Gastroesophageal sphincter (tissue), 4 donors: ENCODE results near the gene RAB27B. TPM values are rescaled to one million over a fixed set of nuclear protein-coding genes. Genes with fewer than 3 reads are reported as not detected.

Source experiments
- ATAC-seq: fragments of 150-250 bp; one replicate; pipeline ENCODE4 v1.9.1; 2016; ENCODE audit warnings: mild to moderate bottlenecking, moderate library complexity
- H3K27ac ChIP-seq, 4 donors: fragments of 200-600 bp; sonication (generic) in 3 of 4; 1 replicate in 3 of 4; 2 replicates in 1 of 4; pipeline ENCODE4 v1.5.1; 2016 to 2019
- H3K27me3 ChIP-seq: fragments of 200-600 bp; sonication (generic); one replicate; pipeline ENCODE4 v1.5.1; 2019
- H3K36me3 ChIP-seq, 2 donors: fragments of 200-600 bp; sonication (generic); one replicate each; pipeline ENCODE4 v1.5.1; 2019; ENCODE audit warnings: control low read depth in 1 of 2
- H3K4me1 ChIP-seq, 3 donors: fragments of 200-600 bp; sonication (generic); 1 replicate in 2 of 3; 2 replicates in 1 of 3; pipeline ENCODE4 v1.5.1; 2016 to 2019; ENCODE audit warnings: control low read depth in 2 of 3
- H3K4me3 ChIP-seq, 2 donors: fragments of 200-600 bp; sonication (generic); one replicate each; pipeline ENCODE4 v1.5.1; 2019; ENCODE audit warnings: mild to moderate bottlenecking in 1 of 2, moderate library complexity in 1 of 2
- H3K9me3 ChIP-seq, 3 donors: fragments of 200-600 bp; sonication (generic); one replicate each; pipeline ENCODE4 v1.5.1; 2017 to 2019; ENCODE audit warnings: control low read depth in 2 of 3
- EP300 ChIP-seq: sonication (generic); formaldehyde crosslinking; IDR thresholded peaks from one replicate; pipeline ENCODE4 v1.6.1; 2017; ENCODE audit warnings: antibody characterized with exemption, mild to moderate bottlenecking
- POLR2A ChIP-seq, 2 donors: fragments of 450-650 bp; IDR thresholded peaks; one replicate each; pipeline ENCODE4 v1.6.1; 2017; ENCODE audit warnings: antibody characterized with exemption in 2 of 2, mild to moderate bottlenecking in 2 of 2, moderate library complexity in 1 of 2
- POLR2AphosphoS5 ChIP-seq: sonication (generic); formaldehyde crosslinking; IDR thresholded peaks from one replicate; pipeline ENCODE4 v1.6.1; 2017; ENCODE audit warnings: antibody characterized with exemption
- WGBS, 2 donors: methylation state at CpG; one replicate each; pipeline ENCODE4 v1.1.5; 2018; ENCODE audit warnings: low coverage in 1 of 2; 5-methylcytosine and 5-hydroxymethylcytosine counted together
- total RNA-seq, 4 donors: library from RNA; depleted of rRNA; stranded (reverse); fragments of >200 nt; gene quantifications; one replicate each; pipeline ENCODE4 v1.1.0, GENCODE V29; 2016
- TF ChIP-seq, protein P1 (sequence below), 4 experiments: fragments of 200-600 bp in 2 of 4; fragments of 450-650 bp in 2 of 4; sonication (generic) in 1 of 4; IDR thresholded peaks; one replicate each; pipeline ENCODE4 v1.5.1; 2017 to 2019; ENCODE audit warnings: antibody characterized with exemption in 4 of 4, mild to moderate bottlenecking in 2 of 4, moderate library complexity in 2 of 4

The RAB27B gene
- total RNA-seq, 4 donors from 2014 or later, result 0.31 to 3.0 (median 0.69) TPM

DNA sequence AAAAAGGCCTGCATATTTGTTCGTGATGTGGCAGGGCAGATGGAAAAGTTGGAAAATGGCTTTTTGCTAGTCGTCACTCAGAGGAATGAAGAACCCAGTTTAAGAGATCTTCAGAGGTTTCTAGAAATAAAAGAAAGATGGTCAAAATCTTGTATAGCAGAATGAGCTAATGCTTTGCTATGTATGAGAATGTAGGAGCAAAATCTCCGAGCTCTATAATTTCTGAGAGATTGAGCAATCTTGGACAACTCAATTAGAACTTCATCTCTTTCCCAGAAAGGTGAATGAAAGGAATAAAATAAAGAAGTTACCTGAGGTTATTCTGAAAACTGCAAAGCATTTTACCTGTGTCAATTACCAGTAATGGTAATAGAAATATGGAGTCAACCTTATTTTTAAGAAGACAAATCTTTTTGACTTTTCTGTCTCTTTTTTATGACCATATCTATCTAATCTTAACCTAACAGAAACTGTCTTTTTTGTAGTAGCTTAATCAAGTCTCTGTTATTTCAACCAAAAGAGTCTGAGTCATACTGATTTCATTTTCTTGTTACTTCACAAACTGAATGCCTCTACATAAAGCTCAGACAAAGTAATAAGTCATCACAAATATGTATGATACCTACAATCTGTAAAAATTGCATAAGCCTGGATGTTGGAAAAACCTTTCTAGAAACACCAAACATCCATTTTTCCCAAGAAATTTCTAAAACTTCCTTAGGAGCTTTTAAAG, 98.5 kb downstream of the RAB27B start:
- WGBS, 2 donors, result 86 to 96% methylated on average over 1 to 3 of the region's 3 CpGs
- no peaks in the 10 kb centered on the region for H3K36me3 ChIP-seq
- no peak overlapping the region for H3K27ac ChIP-seq
- ATAC-seq, result no peak
- H3K4me3 ChIP-seq, result no peak overlapping the region
- no peaks in the 10 kb centered on the region for H3K27me3 ChIP-seq
- TF ChIP-seq EP300 (no peak), POLR2A (IDR thresholded peaks at IDR 0.05) (no peak), POLR2AphosphoS5 (no peak)
- TF ChIP-seq, protein P1, sequence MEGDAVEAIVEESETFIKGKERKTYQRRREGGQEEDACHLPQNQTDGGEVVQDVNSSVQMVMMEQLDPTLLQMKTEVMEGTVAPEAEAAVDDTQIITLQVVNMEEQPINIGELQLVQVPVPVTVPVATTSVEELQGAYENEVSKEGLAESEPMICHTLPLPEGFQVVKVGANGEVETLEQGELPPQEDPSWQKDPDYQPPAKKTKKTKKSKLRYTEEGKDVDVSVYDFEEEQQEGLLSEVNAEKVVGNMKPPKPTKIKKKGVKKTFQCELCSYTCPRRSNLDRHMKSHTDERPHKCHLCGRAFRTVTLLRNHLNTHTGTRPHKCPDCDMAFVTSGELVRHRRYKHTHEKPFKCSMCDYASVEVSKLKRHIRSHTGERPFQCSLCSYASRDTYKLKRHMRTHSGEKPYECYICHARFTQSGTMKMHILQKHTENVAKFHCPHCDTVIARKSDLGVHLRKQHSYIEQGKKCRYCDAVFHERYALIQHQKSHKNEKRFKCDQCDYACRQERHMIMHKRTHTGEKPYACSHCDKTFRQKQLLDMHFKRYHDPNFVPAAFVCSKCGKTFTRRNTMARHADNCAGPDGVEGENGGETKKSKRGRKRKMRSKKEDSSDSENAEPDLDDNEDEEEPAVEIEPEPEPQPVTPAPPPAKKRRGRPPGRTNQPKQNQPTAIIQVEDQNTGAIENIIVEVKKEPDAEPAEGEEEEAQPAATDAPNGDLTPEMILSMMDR (IDR thresholded peaks at IDR 0.05), result no peak
- H3K4me1 ChIP-seq, result no peaks in the 10 kb centered on the region
- no peaks in the 10 kb centered on the region for H3K9me3 ChIP-seq

DNA sequence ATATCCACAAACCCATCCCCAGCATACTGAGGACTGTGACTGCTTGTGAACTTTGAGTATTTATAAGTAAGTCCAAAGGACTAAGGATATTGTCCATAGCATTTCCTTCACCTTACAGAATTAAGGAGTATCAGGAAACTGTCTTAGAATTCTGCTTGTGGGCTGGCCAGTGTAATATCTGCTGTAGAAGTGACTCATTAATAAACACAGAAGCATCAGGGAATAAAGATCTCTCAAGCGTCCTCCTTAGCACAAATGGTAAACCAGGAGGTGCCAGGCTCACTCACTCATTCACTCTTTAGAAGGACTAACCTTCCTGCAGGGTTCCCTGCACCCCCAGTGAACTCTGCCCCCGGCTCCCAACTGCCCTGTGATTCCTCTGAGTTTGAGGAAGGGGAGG, 100.0 kb downstream of the RAB27B start:
- 74 to 91% methylated on average over 2 of the region's 2 CpGs for WGBS, 2 donors
- no peaks in the 10 kb centered on the region for H3K9me3 ChIP-seq

DNA sequence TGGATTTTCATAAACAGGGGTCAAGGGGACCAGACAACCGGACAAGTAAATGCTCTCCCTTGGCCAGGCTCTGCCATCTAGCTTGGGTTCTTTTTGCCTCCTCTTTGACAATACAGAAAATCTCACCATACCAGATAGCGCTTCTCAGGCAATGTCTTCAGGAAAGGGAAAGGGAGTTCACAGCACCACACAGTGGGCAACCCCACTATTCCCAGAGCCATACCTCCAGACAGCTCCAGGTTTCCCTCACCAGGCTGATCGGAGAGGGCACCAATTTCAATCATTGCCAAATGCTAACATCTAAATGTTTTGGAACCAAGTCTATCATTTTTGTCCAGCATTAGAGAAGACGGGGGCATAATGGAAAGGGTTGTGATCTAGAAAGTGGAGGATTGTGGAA, 102.9 kb downstream of the RAB27B start:
- WGBS, 2 donors, result 83 to 96% methylated on average over 1 to 4 of the region's 4 CpGs
- TF ChIP-seq POLR2AphosphoS5, result no peak
- TF ChIP-seq POLR2A (IDR thresholded peaks at IDR 0.05), result no peak
- TF ChIP-seq, protein P1 (IDR thresholded peaks at IDR 0.05), result no peak
- TF ChIP-seq EP300, result no peak
- H3K27me3 ChIP-seq, result no peaks in the 10 kb centered on the region

More for the DNA sequence above, 100.0 kb downstream of the RAB27B start:
- H3K4me1 ChIP-seq, result no peaks in the 10 kb centered on the region
- no peak for ATAC-seq
- H3K4me3 ChIP-seq, result no peak overlapping the region
- H3K27me3 ChIP-seq, result no peaks in the 10 kb centered on the region
- H3K27ac ChIP-seq, result no peak overlapping the region
- TF ChIP-seq EP300 (no peak), POLR2AphosphoS5 (no peak), POLR2A (IDR thresholded peaks at IDR 0.05) (no peak)
- TF ChIP-seq, protein P1 (IDR thresholded peaks at IDR 0.05), result no peak
- no peaks in the 10 kb centered on the region for H3K36me3 ChIP-seq

DNA sequence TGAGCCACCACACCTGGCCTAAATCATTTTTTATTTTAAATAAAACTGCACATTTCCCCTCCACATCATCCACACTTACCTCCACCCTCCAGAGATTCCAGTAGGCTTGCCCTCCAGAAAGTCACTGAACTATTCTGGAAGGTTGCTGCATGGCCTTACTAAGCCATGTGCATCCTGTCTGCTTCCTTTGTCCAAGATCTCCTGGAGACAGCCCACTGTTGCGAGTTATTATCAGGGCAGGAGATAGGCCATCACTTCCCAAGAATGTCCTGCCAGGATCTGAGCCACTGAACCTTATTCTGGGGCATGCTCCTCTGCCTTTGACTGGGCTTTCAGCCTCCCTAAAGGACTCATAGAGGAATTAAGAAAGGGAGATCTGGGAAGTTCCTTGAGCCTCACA, 104.2 kb downstream of the RAB27B start:
- ATAC-seq, result no peak
- WGBS, 2 donors, result no CpG with 5 or more reads among the region's 1 CpG
- no peaks in the 10 kb centered on the region for H3K9me3 ChIP-seq

More for the DNA sequence above, 102.9 kb downstream of the RAB27B start:
- no peak overlapping the region for H3K4me3 ChIP-seq
- no peak overlapping the region for H3K27ac ChIP-seq
- ATAC-seq, result no peak
- no peaks in the 10 kb centered on the region for H3K4me1 ChIP-seq
- no peaks in the 10 kb centered on the region for H3K9me3 ChIP-seq
- no peaks in the 10 kb centered on the region for H3K36me3 ChIP-seq

More for the DNA sequence above, 104.2 kb downstream of the RAB27B start:
- H3K4me3 ChIP-seq, result no peak overlapping the region
- H3K27me3 ChIP-seq, result no peaks in the 10 kb centered on the region
- no peaks in the 10 kb centered on the region for H3K4me1 ChIP-seq
- no peaks in the 10 kb centered on the region for H3K36me3 ChIP-seq
- TF ChIP-seq EP300 (no peak), POLR2AphosphoS5 (no peak), POLR2A (IDR thresholded peaks at IDR 0.05) (no peak)
- TF ChIP-seq, protein P1 (IDR thresholded peaks at IDR 0.05), result no peak
- H3K27ac ChIP-seq, result no peak overlapping the region
